Liver (tissue), 9 donors: Measurements from ENCODE around the gene ELMO2. TPM values are rescaled to one million over a fixed set of nuclear protein-coding genes. Genes with fewer than 3 reads are reported as not detected.

Source experiments
- DNase-seq: peaks from one replicate; pipeline ENCODE4 v3.0.0-alpha.2; 2017; ENCODE audit warnings: low spot score
- H3K27ac ChIP-seq, 2 donors: one replicate each; pipeline ENCODE4 v1.7.0; 2013; ENCODE audit warnings: inconsistent platforms in 2 of 2, low read length in 2 of 2, control low read depth in 1 of 2, low read depth in 1 of 2, mild to moderate bottlenecking in 1 of 2
- H3K27me3 ChIP-seq, 4 donors: one replicate each; pipeline versions ENCODE4 v1.6.1 to v1.7.0; 2013; ENCODE audit warnings: low read length in 3 of 4, inconsistent platforms in 1 of 4, mild to moderate bottlenecking in 1 of 4, moderate library complexity in 1 of 4; ENCODE audit not compliant: control insufficient read depth in 4 of 4, insufficient read depth in 4 of 4
- H3K36me3 ChIP-seq, 4 donors: one replicate each; pipeline versions ENCODE4 v1.6.1 to v1.7.0; 2013; ENCODE audit warnings: low read length in 3 of 4, mild to moderate bottlenecking in 3 of 4, low read depth in 1 of 4, moderate library complexity in 1 of 4; ENCODE audit not compliant: control insufficient read depth in 4 of 4, insufficient read depth in 3 of 4
- H3K4me1 ChIP-seq, 4 donors: one replicate each; pipeline versions ENCODE4 v1.6.1 to v1.7.0; 2013; ENCODE audit warnings: low read length in 3 of 4, mild to moderate bottlenecking in 3 of 4, moderate library complexity in 1 of 4; ENCODE audit not compliant: control insufficient read depth in 4 of 4, insufficient read depth in 4 of 4
- H3K4me3 ChIP-seq, 3 donors: one replicate each; pipeline versions ENCODE4 v1.6.1 to v1.7.0; 2013; ENCODE audit warnings: low read length in 3 of 3, control low read depth in 1 of 3, low read depth in 1 of 3, mild to moderate bottlenecking in 1 of 3
- H3K9ac ChIP-seq, 2 donors: one replicate each; pipeline ENCODE4 v1.7.0; 2013; ENCODE audit warnings: low read length in 2 of 2, mild to moderate bottlenecking in 2 of 2, moderate library complexity in 2 of 2, control low read depth in 1 of 2, low read depth in 1 of 2
- H3K9me3 ChIP-seq, 4 donors: one replicate each; pipeline versions ENCODE4 v1.6.1 to v1.7.0; 2013; ENCODE audit warnings: low read length in 3 of 4; ENCODE audit not compliant: control insufficient read depth in 4 of 4
- ATF3 ChIP-seq: IDR thresholded peaks from 2 replicates; pipeline ENCODE4 v1.6.1; 2016; ENCODE audit warnings: antibody characterized with exemption
- FOXA1 ChIP-seq: IDR thresholded peaks from 2 replicates; pipeline ENCODE4 v1.6.1; 2016; ENCODE audit warnings: antibody characterized with exemption
- GABPA ChIP-seq, 2 donors: IDR thresholded peaks in 1 of 2; conservative IDR thresholded peaks in 1 of 2; 2 replicates each; pipeline ENCODE4 v1.6.1; 2016; ENCODE audit warnings: antibody characterized with exemption in 2 of 2, mild to moderate bottlenecking in 1 of 2, moderate library complexity in 1 of 2
- HNF4A ChIP-seq, 2 donors: conservative IDR thresholded peaks; 2 replicates each; pipeline ENCODE4 v1.6.1; 2016; ENCODE audit warnings: antibody characterized with exemption in 2 of 2, mild to moderate bottlenecking in 2 of 2
- HNF4G ChIP-seq: IDR thresholded peaks from 2 replicates; pipeline ENCODE4 v1.6.1; 2016; ENCODE audit warnings: antibody characterized with exemption
- JUND ChIP-seq, 2 donors: IDR thresholded peaks; 2 replicates each; pipeline ENCODE4 v1.6.1; 2016; ENCODE audit warnings: antibody characterized with exemption in 2 of 2
- NR2F2 ChIP-seq: IDR thresholded peaks from 2 replicates; pipeline ENCODE4 v1.6.1; 2016; ENCODE audit warnings: antibody characterized with exemption
- REST ChIP-seq: IDR thresholded peaks from 2 replicates; pipeline ENCODE4 v1.6.1; 2016; ENCODE audit warnings: antibody characterized with exemption, mild to moderate bottlenecking
- SP1 ChIP-seq: IDR thresholded peaks from 2 replicates; pipeline ENCODE4 v1.6.1; 2018; ENCODE audit warnings: antibody characterized with exemption, mild to moderate bottlenecking
- TAF1 ChIP-seq: conservative IDR thresholded peaks from 2 replicates; pipeline ENCODE4 v1.6.1; 2016; ENCODE audit warnings: antibody characterized with exemption, mild to moderate bottlenecking
- WGBS: extraction: QIAGEN DNeasy Blood & Tissue Kit; methylation state at CpG from one replicate; pipeline ENCODE4 v1.1.7; 2013; 5-methylcytosine and 5-hydroxymethylcytosine counted together
- polyA plus RNA-seq, 2 donors: library from polyadenylated mRNA; stranded (reverse) in 1 of 2; unstranded in 1 of 2; fragments of 200-250 nt in 1 of 2; fragments of >200 nt in 1 of 2; fragmentation: Nextera tagmentation in 1 of 2; extraction: Ambion mirVana in 1 of 2; gene quantifications; one replicate each; pipeline versions ENCODE4 v1.2.1 to v1.2.3, GENCODE V29; 2013 to 2015
- total RNA-seq, 2 donors: library from RNA; depleted of rRNA; stranded (reverse); fragments of >200 nt; gene quantifications; one replicate each; pipeline ENCODE4 v1.2.3, GENCODE V29; 2014
- TF ChIP-seq, protein P1 (sequence below): IDR thresholded peaks from 2 replicates; pipeline ENCODE4 v1.6.1; 2016; ENCODE audit warnings: antibody characterized with exemption
- TF ChIP-seq, protein P2 (sequence below): IDR thresholded peaks from 2 replicates; pipeline ENCODE4 v1.6.1; 2016; ENCODE audit warnings: antibody characterized with exemption
- donor health status: healthy.
- donor health status: healthy.
- donor health status: healthy.
- donor health status: healthy.
- donor health status: healthy.

ELMO2 gene
- total and polyA plus RNA-seq, 4 donors = 7.9 to 16.0 (median 13.9) TPM

- 96% methylated on average over 5 of the region's 5 CpGs for WGBS
- H3K36me3 ChIP-seq = peaks cover 6 to 51% (median 23%) of the 10 kb centered on the region in 4 donors
- TF ChIP-seq SP1 (no peak), TAF1 (no peak)
These were observed 40.8 kb downstream of the ELMO2 start for GRCh38 chr20:46365487-46366220.

GRCh38 chr20:46364670-46365486 is 41.5 kb downstream of the ELMO2 start:
- H3K27ac ChIP-seq = peak overlapping the region; percentile 99

More at GRCh38 chr20:46365487-46366220, 40.8 kb downstream of the ELMO2 start:
- Histone ChIP-seq H3K4me1 (peaks cover 0 to 34% (median 26%) of the 10 kb centered on the region in 4 donors), H3K9me3 (no peaks in the 10 kb centered on the region), H3K27me3 (no peaks in the 10 kb centered on the region), H3K9ac (no peak overlapping the region), H3K27ac (no peak overlapping the region), H3K4me3 (no peak overlapping the region)
- DNase-seq = no peak

DNA sequence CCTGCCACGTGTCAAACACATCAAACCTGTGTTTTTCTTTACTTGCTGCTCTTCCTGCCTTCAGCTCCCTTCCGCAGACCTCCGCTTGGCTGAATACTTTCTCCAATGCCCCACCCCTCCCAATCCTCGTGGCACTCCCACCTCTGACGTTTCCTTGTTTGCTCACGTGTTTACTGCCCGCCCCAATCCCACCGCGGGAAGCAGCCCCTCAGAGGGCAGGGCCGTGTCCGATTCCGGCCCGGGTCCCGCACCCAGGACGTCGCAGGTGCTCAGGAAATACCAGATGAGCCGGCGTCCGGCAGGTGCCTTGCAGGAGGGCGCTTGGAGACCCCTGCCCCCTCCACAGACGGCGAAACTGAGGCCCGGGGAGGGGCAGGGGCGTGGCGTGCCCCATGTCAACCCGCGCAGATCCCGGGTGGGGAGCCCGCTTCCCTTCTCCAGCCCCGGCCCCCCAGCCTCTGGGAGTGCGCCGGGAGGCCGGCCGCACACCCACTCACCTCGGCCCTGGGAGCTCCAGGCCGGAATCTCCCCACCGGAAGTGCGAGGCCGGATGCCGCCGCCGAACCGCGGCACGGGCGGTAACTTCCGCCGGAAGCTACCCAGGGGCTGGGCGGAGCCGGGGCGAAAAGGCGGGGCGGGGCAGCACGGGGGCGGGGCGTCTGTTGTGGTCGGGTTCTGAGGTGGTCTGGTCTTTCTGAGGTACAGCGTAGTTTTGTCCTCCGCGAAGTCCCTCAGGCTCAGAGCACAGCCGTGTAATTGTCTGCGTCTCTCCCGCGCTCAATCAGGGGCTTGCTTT is 42.3 kb downstream of the ELMO2 start:
- Histone ChIP-seq H3K27me3 (no peaks in the 10 kb centered on the region), H3K27ac (peak overlapping the region; percentile 99), H3K36me3 (peaks cover 1 to 37% (median 14%) of the 10 kb centered on the region in 4 donors), H3K9me3 (no peaks in the 10 kb centered on the region), H3K4me1 (peaks cover 0 to 34% (median 26%) of the 10 kb centered on the region in 4 donors), H3K4me3 (peak overlapping the region; percentile 87 to 88 (median 87)), H3K9ac (peak overlapping the region; percentile 84 to 87)
- under 1% methylated on average over 64 of the region's 64 CpGs for WGBS
- DNase-seq = peak; percentile 92
- TF ChIP-seq, protein P1, sequence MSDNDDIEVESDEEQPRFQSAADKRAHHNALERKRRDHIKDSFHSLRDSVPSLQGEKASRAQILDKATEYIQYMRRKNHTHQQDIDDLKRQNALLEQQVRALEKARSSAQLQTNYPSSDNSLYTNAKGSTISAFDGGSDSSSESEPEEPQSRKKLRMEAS = peak; percentile 85
- no peak for TF ChIP-seq JUND (IDR thresholded peaks at IDR 0.05)
- peak; percentile 90 to 96 for TF ChIP-seq GABPA (IDR thresholded peaks at IDR 0.05 in 1 of 2, conservative IDR thresholded peaks at IDR 0.05 in 1 of 2)
- TF ChIP-seq FOXA1 = peak; percentile 6
- TF ChIP-seq ATF3 = no peak
- no peak for TF ChIP-seq NR2F2
- TF ChIP-seq REST = peak; percentile 19
- no peak for TF ChIP-seq TAF1

More at GRCh38 chr20:46364670-46365486, 41.5 kb downstream of the ELMO2 start:
- H3K27me3 ChIP-seq = no peaks in the 10 kb centered on the region
- peaks cover 1 to 43% (median 16%) of the 10 kb centered on the region in 4 donors for H3K36me3 ChIP-seq
- no peaks in the 10 kb centered on the region for H3K9me3 ChIP-seq
- peaks cover 0 to 34% (median 26%) of the 10 kb centered on the region in 4 donors for H3K4me1 ChIP-seq
- H3K9ac ChIP-seq = no peak overlapping the region
- H3K4me3 ChIP-seq = peak overlapping the region; percentile 67 to 87 (median 87)
- DNase-seq = no peak
- WGBS = 74% methylated on average over 10 of the region's 10 CpGs
- TF ChIP-seq HNF4A (conservative IDR thresholded peaks at IDR 0.05) = no peak
- TF ChIP-seq, protein P2, sequence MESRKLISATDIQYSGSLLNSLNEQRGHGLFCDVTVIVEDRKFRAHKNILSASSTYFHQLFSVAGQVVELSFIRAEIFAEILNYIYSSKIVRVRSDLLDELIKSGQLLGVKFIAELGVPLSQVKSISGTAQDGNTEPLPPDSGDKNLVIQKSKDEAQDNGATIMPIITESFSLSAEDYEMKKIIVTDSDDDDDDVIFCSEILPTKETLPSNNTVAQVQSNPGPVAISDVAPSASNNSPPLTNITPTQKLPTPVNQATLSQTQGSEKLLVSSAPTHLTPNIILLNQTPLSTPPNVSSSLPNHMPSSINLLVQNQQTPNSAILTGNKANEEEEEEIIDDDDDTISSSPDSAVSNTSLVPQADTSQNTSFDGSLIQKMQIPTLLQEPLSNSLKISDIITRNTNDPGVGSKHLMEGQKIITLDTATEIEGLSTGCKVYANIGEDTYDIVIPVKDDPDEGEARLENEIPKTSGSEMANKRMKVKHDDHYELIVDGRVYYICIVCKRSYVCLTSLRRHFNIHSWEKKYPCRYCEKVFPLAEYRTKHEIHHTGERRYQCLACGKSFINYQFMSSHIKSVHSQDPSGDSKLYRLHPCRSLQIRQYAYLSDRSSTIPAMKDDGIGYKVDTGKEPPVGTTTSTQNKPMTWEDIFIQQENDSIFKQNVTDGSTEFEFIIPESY = no peak
- TF ChIP-seq HNF4G = no peak
- TF ChIP-seq GABPA (IDR thresholded peaks at IDR 0.05 in 1 of 2, conservative IDR thresholded peaks at IDR 0.05 in 1 of 2) = no peak
